ENCODE measurements around the gene COL25A1. TPM values are rescaled to one million over a fixed set of nuclear protein-coding genes. Genes with fewer than 3 reads are reported as not detected.

The COL25A1 gene
- total and polyA plus RNA-seq, 2 donors: 0.75 to 1.5 TPM

DNA sequence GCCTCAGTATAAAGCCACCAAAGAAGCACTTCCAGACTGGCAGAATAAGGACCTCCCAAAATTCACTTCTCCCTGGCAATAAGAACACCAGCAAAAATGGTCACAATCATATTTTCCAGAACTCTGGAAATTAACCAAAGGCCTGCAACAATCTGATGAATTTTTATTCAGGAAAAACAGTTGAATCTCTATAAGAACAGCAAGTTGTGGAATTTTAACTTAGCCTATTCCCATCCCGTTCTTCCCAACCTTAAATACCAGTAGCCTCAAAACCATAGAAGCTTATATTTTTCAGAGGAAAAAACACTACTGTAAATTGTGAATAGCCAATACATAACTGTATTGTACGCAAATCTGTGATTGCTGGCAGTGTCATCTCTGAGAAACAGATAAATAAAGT lies 67.9 kb downstream of the COL25A1 start:
- WGBS: 97% methylated on average over 2 of the region's 2 CpGs
- H3K9me3 ChIP-seq (ENCODE audit: control insufficient read depth in 2 of 2, insufficient read depth in 1 of 2, low read length in 1 of 2): no peaks in the 10 kb centered on the region
- DNase-seq (ENCODE audit: low read depth in 6 of 9, low spot score in 9 of 9): no peak

DNA sequence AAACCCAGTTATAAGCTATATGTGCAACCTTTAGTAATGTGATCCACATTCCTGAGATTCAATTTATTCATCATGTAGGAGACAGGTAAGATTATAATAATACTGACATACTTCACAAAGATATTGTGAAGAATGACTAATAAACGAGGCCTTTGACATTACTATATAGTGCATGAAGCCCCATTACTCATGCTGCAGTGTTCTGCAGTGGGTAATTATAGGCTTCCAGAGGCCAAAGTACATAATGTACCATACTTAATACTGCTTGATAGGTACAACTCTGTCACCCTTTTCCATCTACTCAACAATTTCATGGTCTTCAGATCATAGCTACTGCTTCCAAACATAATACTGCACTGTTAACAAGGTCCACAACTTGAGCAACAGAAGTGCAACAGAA lies 68.9 kb downstream of the COL25A1 start:
- no peaks in the 10 kb centered on the region for H3K4me1 ChIP-seq (ENCODE audit: control insufficient read depth in 2 of 2, insufficient read depth in 2 of 2, low read length in 2 of 2)
- H3K27me3 ChIP-seq (ENCODE audit: control insufficient read depth in 2 of 2, insufficient read depth in 1 of 2, low read length in 1 of 2): no peaks in the 10 kb centered on the region
- 90% methylated on average over 1 of the region's 1 CpG for WGBS
- DNase-seq (ENCODE audit: low read depth in 6 of 9, low spot score in 9 of 9): no peak
- no peak overlapping the region for H3K4me3 ChIP-seq (ENCODE audit: low read length in 2 of 2)
- no peaks in the 10 kb centered on the region for H3K9me3 ChIP-seq (ENCODE audit: control insufficient read depth in 2 of 2, insufficient read depth in 1 of 2, low read length in 1 of 2)
- no peak overlapping the region for H3K27ac ChIP-seq (ENCODE audit: low read depth in 1 of 2, low read length in 1 of 2)
- no peaks in the 10 kb centered on the region for H3K36me3 ChIP-seq (ENCODE audit: control insufficient read depth in 2 of 2, insufficient read depth in 2 of 2, low read length in 1 of 2)

More for the DNA sequence above, 67.9 kb downstream of the COL25A1 start:
- H3K27ac ChIP-seq (ENCODE audit: low read depth in 1 of 2, low read length in 1 of 2): no peak overlapping the region
- no peaks in the 10 kb centered on the region for H3K36me3 ChIP-seq (ENCODE audit: control insufficient read depth in 2 of 2, insufficient read depth in 2 of 2, low read length in 1 of 2)
- H3K27me3 ChIP-seq (ENCODE audit: control insufficient read depth in 2 of 2, insufficient read depth in 1 of 2, low read length in 1 of 2): no peaks in the 10 kb centered on the region
- H3K4me3 ChIP-seq (ENCODE audit: low read length in 2 of 2): no peak overlapping the region
- H3K4me1 ChIP-seq (ENCODE audit: control insufficient read depth in 2 of 2, insufficient read depth in 2 of 2, low read length in 2 of 2): no peaks in the 10 kb centered on the region

DNA sequence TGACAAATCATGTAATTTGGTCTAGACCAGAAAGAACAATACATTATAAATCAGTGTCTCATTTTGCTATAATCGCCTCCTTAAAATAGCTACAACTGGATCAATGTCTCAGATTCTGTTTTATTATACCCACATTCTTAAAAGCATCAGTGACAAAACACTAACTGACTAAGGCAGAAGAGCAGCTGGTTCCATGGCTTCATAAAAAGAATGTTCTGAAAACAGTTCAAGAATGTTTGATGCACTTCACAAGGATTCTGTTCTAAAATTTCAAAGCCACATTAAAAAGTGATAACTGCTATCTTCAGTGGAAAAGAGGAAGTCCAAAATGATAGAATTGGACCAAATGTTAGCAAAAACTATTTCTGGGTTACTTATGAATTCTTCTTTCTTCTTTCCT lies 69.8 kb downstream of the COL25A1 start:
- WGBS: 96% methylated on average over 1 of the region's 1 CpG
- H3K4me1 ChIP-seq (ENCODE audit: control insufficient read depth in 2 of 2, insufficient read depth in 2 of 2, low read length in 2 of 2): no peaks in the 10 kb centered on the region
- no peak overlapping the region for H3K27ac ChIP-seq (ENCODE audit: low read depth in 1 of 2, low read length in 1 of 2)
- H3K4me3 ChIP-seq (ENCODE audit: low read length in 2 of 2): no peak overlapping the region
- H3K9me3 ChIP-seq (ENCODE audit: control insufficient read depth in 2 of 2, insufficient read depth in 1 of 2, low read length in 1 of 2): no peaks in the 10 kb centered on the region
- H3K36me3 ChIP-seq (ENCODE audit: control insufficient read depth in 2 of 2, insufficient read depth in 2 of 2, low read length in 1 of 2): no peaks in the 10 kb centered on the region
- H3K27me3 ChIP-seq (ENCODE audit: control insufficient read depth in 2 of 2, insufficient read depth in 1 of 2, low read length in 1 of 2): no peaks in the 10 kb centered on the region
- no peak for DNase-seq (ENCODE audit: low read depth in 6 of 9, low spot score in 9 of 9)

DNA sequence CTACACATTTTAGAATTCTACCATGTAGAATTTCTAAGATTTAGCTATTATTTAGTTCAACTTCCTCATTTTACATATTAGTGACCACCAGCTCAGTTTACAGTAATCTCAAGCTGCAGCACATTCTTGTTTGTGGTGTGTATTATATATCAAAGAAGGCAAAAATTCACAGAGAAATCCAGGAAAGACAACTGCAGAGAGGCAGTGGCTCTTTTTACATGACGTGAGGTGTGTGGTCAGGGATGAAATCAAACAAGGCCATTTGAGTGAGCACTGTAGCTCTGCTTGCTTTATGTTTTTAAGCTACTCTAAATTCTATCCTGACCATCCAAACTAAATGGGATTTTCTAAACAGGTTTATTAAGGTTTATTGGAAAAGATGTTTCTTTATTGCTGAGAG lies 71.1 kb downstream of the COL25A1 start:
- 87% methylated on average over 1 of the region's 1 CpG for WGBS
- Histone ChIP-seq H3K4me1 (ENCODE audit: control insufficient read depth in 2 of 2, insufficient read depth in 2 of 2, low read length in 2 of 2) (no peaks in the 10 kb centered on the region), H3K27me3 (ENCODE audit: control insufficient read depth in 2 of 2, insufficient read depth in 1 of 2, low read length in 1 of 2) (no peaks in the 10 kb centered on the region), H3K4me3 (ENCODE audit: low read length in 2 of 2) (no peak overlapping the region), H3K27ac (ENCODE audit: low read depth in 1 of 2, low read length in 1 of 2) (no peak overlapping the region), H3K9me3 (ENCODE audit: control insufficient read depth in 2 of 2, insufficient read depth in 1 of 2, low read length in 1 of 2) (no peaks in the 10 kb centered on the region), H3K36me3 (ENCODE audit: control insufficient read depth in 2 of 2, insufficient read depth in 2 of 2, low read length in 1 of 2) (no peaks in the 10 kb centered on the region)
- DNase-seq (ENCODE audit: low read depth in 6 of 9, low spot score in 9 of 9): no peak

DNA sequence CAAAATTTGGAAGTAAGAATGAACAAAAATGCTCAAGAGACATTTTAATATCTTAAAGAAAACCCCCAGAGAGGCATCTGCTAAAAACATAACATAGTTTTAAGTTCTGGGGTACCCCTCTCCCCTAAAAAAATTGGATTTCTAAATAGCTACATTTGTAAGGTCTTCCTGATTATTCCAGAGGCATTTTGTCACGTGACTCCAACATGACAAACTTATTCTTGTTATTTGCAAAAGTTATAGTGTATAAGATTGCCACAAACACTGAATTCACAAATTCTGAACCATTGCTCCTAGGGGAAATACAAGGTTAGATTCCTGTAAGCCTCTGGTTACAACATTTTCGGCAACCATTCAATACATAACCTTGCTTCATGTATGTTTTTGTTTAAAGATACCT lies 73.4 kb downstream of the COL25A1 start:
- H3K4me3 ChIP-seq (ENCODE audit: low read length in 2 of 2): no peak overlapping the region
- WGBS: 95% methylated on average over 2 of the region's 2 CpGs

DNA sequence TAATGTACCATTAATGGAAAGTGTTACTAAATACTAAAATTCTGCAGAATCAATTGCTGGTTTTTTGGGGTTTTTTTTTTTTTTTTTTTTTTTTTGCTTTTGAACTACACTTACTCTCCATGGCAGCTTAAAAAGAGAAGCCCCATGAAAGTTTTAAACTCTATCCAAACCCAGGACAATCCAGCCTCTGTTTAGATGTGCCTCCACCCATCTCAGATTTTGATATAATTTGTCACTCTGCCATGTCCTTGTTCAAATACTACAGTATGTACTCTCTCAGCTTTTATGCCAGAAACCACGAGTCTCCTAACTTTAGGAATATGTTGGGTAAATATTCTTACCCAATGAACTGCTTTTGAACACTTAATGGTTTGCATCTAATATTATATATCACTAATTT lies 84.2 kb downstream of the COL25A1 start:
- WGBS: 94% methylated on average over 1 of the region's 1 CpG
- no peaks in the 10 kb centered on the region for H3K27me3 ChIP-seq (ENCODE audit: control insufficient read depth in 2 of 2, insufficient read depth in 1 of 2, low read length in 1 of 2)
- no peak overlapping the region for H3K27ac ChIP-seq (ENCODE audit: low read depth in 1 of 2, low read length in 1 of 2)
- H3K4me1 ChIP-seq (ENCODE audit: control insufficient read depth in 2 of 2, insufficient read depth in 2 of 2, low read length in 2 of 2): no peaks in the 10 kb centered on the region
- DNase-seq (ENCODE audit: low read depth in 6 of 9, low spot score in 9 of 9): no peak
- no peaks in the 10 kb centered on the region for H3K36me3 ChIP-seq (ENCODE audit: control insufficient read depth in 2 of 2, insufficient read depth in 2 of 2, low read length in 1 of 2)
- no peak overlapping the region for H3K4me3 ChIP-seq (ENCODE audit: low read length in 2 of 2)
- H3K9me3 ChIP-seq (ENCODE audit: control insufficient read depth in 2 of 2, insufficient read depth in 1 of 2, low read length in 1 of 2): no peaks in the 10 kb centered on the region

More for the DNA sequence above, 73.4 kb downstream of the COL25A1 start:
- no peaks in the 10 kb centered on the region for H3K27me3 ChIP-seq (ENCODE audit: control insufficient read depth in 2 of 2, insufficient read depth in 1 of 2, low read length in 1 of 2)
- no peak overlapping the region for H3K27ac ChIP-seq (ENCODE audit: low read depth in 1 of 2, low read length in 1 of 2)
- no peaks in the 10 kb centered on the region for H3K9me3 ChIP-seq (ENCODE audit: control insufficient read depth in 2 of 2, insufficient read depth in 1 of 2, low read length in 1 of 2)
- H3K36me3 ChIP-seq (ENCODE audit: control insufficient read depth in 2 of 2, insufficient read depth in 2 of 2, low read length in 1 of 2): no peaks in the 10 kb centered on the region
- no peaks in the 10 kb centered on the region for H3K4me1 ChIP-seq (ENCODE audit: control insufficient read depth in 2 of 2, insufficient read depth in 2 of 2, low read length in 2 of 2)
- no peak for DNase-seq (ENCODE audit: low read depth in 6 of 9, low spot score in 9 of 9)

DNA sequence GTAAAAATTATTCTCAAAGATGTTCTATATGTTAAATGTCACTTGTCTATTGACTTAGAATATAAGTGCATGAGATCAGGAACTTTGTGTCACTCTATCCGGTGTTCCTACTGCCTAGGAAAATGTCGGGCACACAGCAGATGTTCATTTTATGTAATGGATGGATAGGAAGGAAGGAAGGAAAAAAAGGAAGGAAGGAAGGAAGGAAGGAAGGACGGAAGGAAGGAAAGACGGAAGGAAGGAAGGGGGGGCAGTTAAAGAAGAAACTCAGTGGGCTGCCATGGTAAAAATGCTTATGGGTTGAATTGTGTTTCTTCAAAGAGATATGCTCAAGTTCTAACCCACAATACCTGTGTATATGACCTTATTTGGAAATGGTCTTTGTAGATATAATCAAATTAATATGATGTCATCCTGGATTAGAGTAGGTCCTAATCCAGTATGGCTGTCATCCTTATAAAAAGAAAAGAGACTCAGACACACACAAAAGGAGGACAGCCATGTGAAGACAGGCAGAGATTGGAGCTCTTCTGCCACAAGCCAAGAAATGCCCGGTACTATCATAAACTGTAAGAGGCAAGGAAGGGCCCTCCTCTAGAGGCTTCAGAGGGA lies 86.3 kb downstream of the COL25A1 start:
- Histone ChIP-seq H3K4me3 (ENCODE audit: low read length in 2 of 2) (no peak overlapping the region), H3K9me3 (ENCODE audit: control insufficient read depth in 2 of 2, insufficient read depth in 1 of 2, low read length in 1 of 2) (no peaks in the 10 kb centered on the region), H3K36me3 (ENCODE audit: control insufficient read depth in 2 of 2, insufficient read depth in 2 of 2, low read length in 1 of 2) (no peaks in the 10 kb centered on the region), H3K27me3 (ENCODE audit: control insufficient read depth in 2 of 2, insufficient read depth in 1 of 2, low read length in 1 of 2) (no peaks in the 10 kb centered on the region), H3K27ac (ENCODE audit: low read depth in 1 of 2, low read length in 1 of 2) (no peak overlapping the region), H3K4me1 (ENCODE audit: control insufficient read depth in 2 of 2, insufficient read depth in 2 of 2, low read length in 2 of 2) (no peaks in the 10 kb centered on the region)
- 94% methylated on average over 5 of the region's 5 CpGs for WGBS
- DNase-seq (ENCODE audit: low read depth in 6 of 9, low spot score in 9 of 9): no peak

DNA sequence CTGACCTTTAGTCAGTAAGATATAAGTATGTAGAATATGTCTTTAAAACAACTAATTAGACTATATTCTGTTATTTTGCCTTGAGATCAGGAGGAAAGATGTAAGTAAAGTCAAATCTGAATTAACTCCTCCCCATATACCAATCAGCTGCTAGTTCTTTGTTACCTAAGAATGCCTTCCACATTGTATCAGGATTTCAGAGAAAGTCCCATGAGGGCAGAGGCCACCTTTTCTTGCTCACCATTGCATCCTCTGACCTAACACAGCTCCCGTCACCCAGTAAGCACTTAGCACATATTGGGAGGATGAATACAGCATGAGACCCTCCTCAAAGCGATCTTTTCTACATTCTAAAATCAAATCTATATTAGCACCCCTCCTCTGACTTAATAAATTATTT lies 87.0 kb downstream of the COL25A1 start:
- Histone ChIP-seq H3K9me3 (ENCODE audit: control insufficient read depth in 2 of 2, insufficient read depth in 1 of 2, low read length in 1 of 2) (no peaks in the 10 kb centered on the region), H3K27me3 (ENCODE audit: control insufficient read depth in 2 of 2, insufficient read depth in 1 of 2, low read length in 1 of 2) (no peaks in the 10 kb centered on the region), H3K27ac (ENCODE audit: low read depth in 1 of 2, low read length in 1 of 2) (no peak overlapping the region), H3K36me3 (ENCODE audit: control insufficient read depth in 2 of 2, insufficient read depth in 2 of 2, low read length in 1 of 2) (no peaks in the 10 kb centered on the region), H3K4me1 (ENCODE audit: control insufficient read depth in 2 of 2, insufficient read depth in 2 of 2, low read length in 2 of 2) (no peaks in the 10 kb centered on the region), H3K4me3 (ENCODE audit: low read length in 2 of 2) (no peak overlapping the region)
- no peak for DNase-seq (ENCODE audit: low read depth in 6 of 9, low spot score in 9 of 9)
- WGBS: 98% methylated on average over 2 of the region's 2 CpGs

DNA sequence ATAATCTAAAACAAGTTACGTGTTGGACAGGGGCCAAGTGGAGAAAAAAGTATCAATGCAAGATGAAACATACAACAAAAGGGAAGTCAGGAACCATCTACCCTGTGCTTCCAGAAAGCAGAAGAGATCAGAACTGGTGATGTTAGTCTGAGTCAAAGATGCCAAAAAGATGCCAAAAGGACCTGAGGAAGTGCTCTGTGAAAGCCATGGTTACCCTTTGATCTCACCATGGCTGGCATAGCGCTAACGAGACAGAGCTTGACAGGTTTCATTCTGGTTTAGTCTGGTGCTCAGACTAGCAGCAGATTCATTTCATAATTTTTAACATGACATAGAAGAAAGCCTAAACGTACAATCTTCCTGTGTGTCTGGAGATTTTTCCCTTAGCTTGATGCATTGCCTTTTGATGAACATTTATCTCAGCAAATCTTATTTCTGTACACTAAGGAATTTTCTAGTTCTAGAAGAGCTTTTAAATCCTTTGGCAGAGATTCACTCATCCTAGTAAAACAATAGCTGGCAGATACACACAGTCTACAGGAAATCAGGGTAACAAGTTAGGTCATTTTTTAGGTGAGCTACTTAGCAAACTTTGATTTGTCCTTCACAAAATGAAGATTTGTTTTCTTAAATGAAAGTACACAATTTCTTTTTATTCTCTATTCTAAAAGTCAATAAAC lies 87.7 kb downstream of the COL25A1 start:
- Histone ChIP-seq H3K27ac (ENCODE audit: low read depth in 1 of 2, low read length in 1 of 2) (no peak overlapping the region), H3K27me3 (ENCODE audit: control insufficient read depth in 2 of 2, insufficient read depth in 1 of 2, low read length in 1 of 2) (no peaks in the 10 kb centered on the region), H3K4me3 (ENCODE audit: low read length in 2 of 2) (no peak overlapping the region), H3K9me3 (ENCODE audit: control insufficient read depth in 2 of 2, insufficient read depth in 1 of 2, low read length in 1 of 2) (no peaks in the 10 kb centered on the region), H3K36me3 (ENCODE audit: control insufficient read depth in 2 of 2, insufficient read depth in 2 of 2, low read length in 1 of 2) (no peaks in the 10 kb centered on the region), H3K4me1 (ENCODE audit: control insufficient read depth in 2 of 2, insufficient read depth in 2 of 2, low read length in 2 of 2) (no peaks in the 10 kb centered on the region)
- WGBS: 91% methylated on average over 4 of the region's 4 CpGs
- peak in 1 of 9 donors; percentile 6 for DNase-seq (ENCODE audit: low read depth in 6 of 9, low spot score in 9 of 9)
